Stimulated activated CD8-positive, alpha-beta memory T cell treated with anti-CD3 and anti-CD28 coated beads, Interleukin-15, amount 100 ng/mL, for 4 hours (primary cell): Measurements from ENCODE around the gene LRBA.

Source experiments
- DNase-seq, 2 donors: peaks; one replicate each; pipeline ENCODE4 v3.0.0-alpha.2; 2020; ENCODE audit warnings: low read depth in 2 of 2

The LRBA gene

DNA sequence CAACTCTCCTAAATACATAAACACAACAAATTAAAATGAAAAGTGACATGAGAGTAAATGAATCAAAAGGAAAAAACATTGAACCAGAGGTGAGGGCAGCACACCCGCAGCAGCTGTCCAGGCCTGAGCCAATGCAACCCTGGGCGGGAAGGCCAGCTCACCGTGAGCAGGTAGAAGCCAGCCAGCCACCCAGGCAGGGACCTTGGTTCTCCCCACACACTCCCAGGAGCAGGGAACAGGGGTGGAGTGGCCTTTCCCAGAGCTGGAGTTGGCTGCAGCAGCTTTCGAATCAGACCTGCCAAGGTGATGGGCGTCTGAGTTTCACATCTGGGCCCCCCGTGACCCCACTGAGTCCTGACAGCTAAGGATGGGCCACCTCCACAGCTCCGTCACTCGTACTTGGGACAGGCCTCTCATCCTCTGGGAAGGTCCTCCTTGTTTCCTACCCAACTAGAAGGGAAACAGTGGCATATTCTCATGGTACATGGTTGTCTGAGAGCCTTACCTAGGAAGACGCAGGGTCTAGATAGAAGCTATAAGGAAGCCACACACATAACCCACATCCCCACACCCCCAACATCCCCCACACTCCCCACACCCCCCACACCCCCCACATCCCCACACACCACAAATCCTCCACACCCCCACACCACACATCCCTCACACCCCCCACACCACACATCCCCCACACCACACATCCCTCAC lies 764.6 kb downstream of the LRBA start:
- DNase-seq = no peak

GRCh38 chr4:150248181-150248580 lies 766.9 kb downstream of the LRBA start:
- DNase-seq = no peak

DNA sequence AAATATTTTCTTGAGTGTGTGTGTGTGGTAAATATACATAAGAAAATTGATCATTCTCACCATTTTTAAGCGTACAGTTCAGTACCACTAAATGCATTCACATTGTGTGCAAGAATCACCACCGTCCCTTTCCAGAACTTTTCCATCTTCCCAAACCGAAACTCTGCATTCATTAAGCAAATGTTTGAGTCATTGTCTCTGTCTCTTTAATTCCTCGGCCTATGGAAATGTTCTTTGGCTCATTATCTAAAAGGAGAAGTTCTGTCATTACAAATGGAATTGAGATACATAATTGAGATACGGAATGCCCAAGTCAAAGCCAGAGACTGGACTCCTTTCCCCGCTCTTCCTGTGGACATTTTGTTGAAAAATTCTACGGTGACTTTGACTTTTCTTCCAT lies 767.9 kb downstream of the LRBA start:
- no peak for DNase-seq

- DNase-seq = no peak
Measured at GRCh38 chr4:150244600-150244999, 770.5 kb downstream of the LRBA start.

DNA sequence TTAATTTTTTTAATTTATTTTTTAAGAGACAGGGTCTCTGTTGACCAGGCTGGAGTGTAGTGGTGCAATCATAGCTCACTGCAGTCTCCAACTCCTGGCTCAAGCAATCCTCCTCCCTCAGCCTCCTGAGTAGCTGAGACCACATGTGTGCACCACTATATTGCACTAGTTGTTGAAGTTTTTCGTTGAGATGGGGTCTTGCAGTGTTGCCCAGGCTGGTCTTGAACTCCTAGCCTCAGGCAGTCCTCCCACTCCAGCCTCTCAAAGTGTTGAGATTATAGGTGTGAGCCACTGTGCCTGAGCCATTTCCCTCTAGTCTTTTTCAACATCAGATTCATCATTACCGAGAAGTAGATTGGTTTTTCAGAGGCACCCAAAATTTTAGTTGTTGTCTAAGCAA lies 771.2 kb downstream of the LRBA start:
- DNase-seq = no peak

DNA sequence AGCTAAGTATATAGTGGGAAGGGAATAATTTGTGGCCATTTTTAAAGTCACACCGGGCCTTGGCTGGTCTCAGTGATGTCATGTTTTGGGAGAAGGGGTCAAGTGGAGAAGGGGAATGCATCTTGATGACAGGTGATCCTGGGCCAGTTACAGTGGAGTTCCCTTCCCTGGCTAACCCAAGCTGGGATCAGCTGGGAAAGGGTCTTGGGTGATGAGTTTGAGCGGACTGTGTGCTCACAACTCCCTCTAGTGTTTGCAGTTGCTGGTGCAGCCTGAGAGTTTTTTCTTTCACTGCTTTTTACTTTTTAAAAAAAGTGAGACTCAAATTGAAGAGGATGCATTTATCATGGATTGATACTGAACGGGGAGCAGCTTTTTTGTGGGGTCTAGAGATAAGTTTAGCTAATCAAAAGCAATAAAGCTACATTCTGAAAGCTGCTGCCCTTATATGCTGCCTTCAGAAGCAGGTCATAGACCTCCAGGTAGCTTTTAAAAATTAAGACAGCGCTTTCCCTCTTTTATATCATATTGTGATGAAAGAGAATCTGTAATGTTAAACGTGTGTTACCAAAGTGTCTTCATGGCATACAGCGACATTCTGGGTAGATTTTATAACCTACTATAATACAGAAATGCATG lies 772.1 kb downstream of the LRBA start:
- no peak for DNase-seq

DNA sequence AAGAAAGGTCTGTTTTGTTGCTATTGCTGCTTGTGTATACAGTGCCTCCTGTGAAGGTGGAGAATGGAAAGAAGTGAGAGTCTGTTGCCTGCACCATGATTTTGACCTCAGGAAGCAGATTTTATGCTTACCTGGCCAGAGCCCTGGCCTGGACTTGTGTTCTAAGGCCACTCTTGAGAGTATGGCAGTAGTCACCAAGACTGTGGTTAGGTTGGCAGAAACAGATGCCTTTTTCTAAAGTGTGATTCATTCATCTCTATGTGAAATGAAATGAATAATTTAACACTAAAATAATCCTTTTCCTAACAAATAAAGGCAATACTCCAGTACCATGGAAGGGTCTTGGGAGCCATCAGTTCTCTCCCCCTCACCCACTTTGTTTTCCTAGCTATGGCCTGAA lies 775.1 kb downstream of the LRBA start:
- DNase-seq = no peak

GRCh38 chr4:150238591-150238990 lies 776.5 kb downstream of the LRBA start:
- no peak for DNase-seq

DNA sequence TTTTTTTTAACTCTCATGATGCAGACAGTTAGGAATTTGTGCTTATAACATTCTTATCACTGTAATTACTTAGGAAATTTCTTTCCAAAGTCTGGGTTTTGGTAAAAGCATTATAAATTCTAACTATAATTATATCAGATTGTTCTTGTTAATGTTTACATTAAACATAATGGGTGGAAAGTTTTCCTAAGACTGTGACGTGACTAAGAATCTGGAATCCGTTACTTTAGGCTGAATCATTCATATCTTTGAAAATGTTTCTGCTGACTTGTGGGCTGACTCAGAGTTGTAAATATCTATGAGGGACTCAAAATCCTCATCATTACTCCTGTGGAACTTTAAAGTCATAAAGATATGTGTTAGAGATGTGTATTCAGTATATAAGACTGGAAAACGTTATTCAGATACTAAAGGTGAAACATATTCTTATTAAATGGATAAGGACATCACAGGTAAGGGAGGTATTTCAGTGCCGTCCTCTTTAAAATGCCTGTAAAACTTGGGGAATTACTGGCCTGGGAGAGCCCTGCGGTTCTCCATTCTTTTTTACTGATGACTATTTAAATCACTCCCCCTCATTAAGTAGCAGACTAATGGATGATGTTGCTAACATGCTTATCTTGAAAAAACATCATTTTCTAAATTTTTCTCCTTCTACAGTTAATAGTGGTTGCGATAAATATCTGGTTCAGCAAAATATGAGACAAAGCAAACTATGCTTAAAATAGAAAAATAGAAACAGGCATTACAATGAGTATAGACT lies 777.8 kb downstream of the LRBA start:
- DNase-seq = no peak

DNA sequence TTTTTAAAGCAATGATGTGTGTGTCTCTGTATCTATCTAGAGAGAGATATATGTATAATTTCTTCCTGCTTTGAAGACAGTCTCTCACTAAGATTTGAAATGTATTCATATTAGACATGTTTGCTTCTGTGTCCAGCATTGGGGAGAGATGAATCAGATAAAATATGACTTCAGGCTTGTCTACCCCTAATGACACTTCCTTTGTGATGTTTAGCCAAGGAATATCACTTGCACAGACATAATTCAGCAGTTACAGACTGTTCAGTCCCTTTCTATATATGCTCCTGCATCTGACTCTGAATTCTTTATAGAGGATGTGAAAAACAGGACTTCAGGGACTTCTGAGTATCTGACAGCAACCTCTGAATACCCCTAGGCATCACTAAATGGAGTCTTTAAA lies 778.5 kb downstream of the LRBA start:
- DNase-seq = no peak

DNA sequence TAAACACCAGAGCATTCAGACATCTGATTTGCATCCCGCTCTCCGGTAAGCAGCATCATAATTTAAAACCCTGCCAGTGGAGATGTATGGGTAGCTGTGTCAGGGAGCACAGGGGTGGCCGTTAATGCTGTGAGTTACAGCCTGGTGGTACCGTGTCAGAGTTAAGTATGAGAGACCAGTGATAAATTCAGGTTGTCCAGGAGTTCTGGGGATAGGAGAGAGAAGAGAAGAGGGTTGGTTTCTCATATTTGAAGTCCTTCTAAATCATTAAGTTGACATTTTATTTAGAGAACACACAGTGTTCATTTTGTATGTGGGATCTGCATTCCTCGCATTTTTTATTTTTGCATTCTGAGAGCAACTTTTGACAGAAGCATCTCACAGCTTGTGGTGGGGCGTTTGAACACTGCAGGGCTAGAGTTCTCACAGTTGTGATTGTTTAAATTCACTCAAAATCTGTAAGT lies 779.2 kb downstream of the LRBA start:
- DNase-seq = no peak

GRCh38 chr4:150235317-150235716 lies 779.8 kb downstream of the LRBA start:
- no peak for DNase-seq

- no peak for DNase-seq
Measured at GRCh38 chr4:150234246-150234645, 780.8 kb downstream of the LRBA start.

- DNase-seq = no peak
Measured at GRCh38 chr4:150232029-150232428, 783.1 kb downstream of the LRBA start.

DNA sequence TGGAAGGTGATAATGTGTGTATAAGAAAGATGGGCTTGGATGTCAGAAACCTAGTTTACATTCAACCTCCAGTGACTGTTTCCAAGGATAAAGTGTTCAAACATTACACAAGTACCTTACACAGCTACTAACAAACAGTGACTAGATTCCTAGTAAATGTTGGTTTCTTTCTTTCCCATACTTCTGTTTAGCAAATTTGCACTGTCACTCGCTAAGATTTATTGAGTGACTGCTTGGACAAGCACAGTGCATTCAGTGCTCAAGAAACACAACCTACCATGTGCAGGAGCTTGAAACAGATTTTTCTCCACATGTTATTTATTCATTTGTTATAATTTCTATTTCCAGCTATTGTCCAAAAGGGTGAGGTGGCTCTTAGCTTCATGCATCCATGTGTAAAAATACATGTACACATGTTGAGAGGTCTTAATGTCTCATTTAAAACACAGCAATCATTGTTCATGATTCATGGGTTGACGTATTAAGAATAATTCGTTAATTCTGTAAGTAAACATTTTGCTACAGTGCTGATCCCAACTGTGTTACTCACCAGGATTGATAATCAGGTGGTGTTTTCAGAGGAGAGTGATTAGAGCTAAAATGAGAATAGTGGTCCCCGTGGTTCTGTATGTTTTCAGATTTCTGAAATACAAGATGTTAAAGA lies 783.8 kb downstream of the LRBA start:
- DNase-seq = no peak

DNA sequence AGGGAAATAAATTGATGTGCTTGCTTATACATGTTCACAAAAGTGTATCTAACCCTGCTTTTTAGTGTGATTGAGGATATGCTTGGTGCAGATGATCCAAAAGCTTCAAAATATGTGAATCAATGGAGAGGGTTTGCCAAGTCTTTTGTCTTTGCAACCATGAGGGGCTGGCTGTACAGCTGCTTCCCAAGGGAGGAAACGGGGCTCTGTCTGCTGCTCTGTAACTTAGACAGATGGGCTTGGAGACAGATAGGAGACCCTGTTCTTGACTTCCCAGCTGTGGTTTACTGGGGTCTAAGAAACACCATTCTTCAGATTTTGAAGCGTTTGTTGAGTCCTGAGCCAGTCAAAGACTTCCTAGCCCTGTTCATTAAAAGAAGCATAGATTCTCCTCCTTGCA lies 784.5 kb downstream of the LRBA start:
- DNase-seq = no peak

GRCh38 chr4:150229520-150229919 lies 785.6 kb downstream of the LRBA start:
- DNase-seq = no peak

- DNase-seq = no peak
Measured at GRCh38 chr4:150224896-150225591, 790.0 kb downstream of the LRBA start.

GRCh38 chr4:150219841-150220240 lies 795.2 kb downstream of the LRBA start:
- no peak for DNase-seq

- no peak for DNase-seq
Measured at GRCh38 chr4:150218447-150218846, 796.6 kb downstream of the LRBA start.

GRCh38 chr4:150217808-150218207 lies 797.3 kb downstream of the LRBA start:
- DNase-seq = no peak

GRCh38 chr4:150217192-150217591 lies 797.9 kb downstream of the LRBA start:
- no peak for DNase-seq
